WTC11 (cell line): ENCODE results near the gene YIF1A. TPM values are rescaled to one million over a fixed set of nuclear protein-coding genes. Genes with fewer than 3 reads are reported as not detected.

Experiments used
- ATAC-seq: fragments of 200-7000 bp; cut with Tn5 transposase; 2 replicates; pipeline ENCODE4 v1.10.0; 2021; ENCODE audit warnings: mild to moderate bottlenecking, moderate library complexity
- CTCF ChIA-PET: fragments of 300-600 bp; sonication (Branson Sonifier 250); formaldehyde crosslinking; loops from one replicate; lab custom pipeline; 2021; ENCODE audit warnings: antibody characterized with exemption; lab: Charles Lee
- POLR2A ChIA-PET: fragments of 350-600 bp; sonication (Branson Sonifier 250); formaldehyde crosslinking; loops from one replicate; lab custom pipeline; 2021; ENCODE audit warnings: antibody characterized with exemption; lab: Charles Lee
- DNase-seq: peaks from one replicate; pipeline ENCODE4 v3.0.0; 2021; ENCODE audit warnings: low spot score
- H3K27ac Mint-ChIP-seq: 2 replicates; pipeline ENCODE4 v1.8.0; 2021; ENCODE audit warnings: mixed read lengths
- H3K27me3 Mint-ChIP-seq: 2 replicates; pipeline ENCODE4 v1.8.0; 2021; ENCODE audit warnings: low read depth, mild to moderate bottlenecking, moderate library complexity, mixed read lengths
- H3K36me3 Mint-ChIP-seq: 2 replicates; pipeline ENCODE4 v1.8.0; 2021; ENCODE audit warnings: mixed read lengths
- H3K4me1 Mint-ChIP-seq: 2 replicates; pipeline ENCODE4 v1.8.0; 2022; ENCODE audit warnings: mixed read lengths
- H3K4me3 Mint-ChIP-seq: 2 replicates; pipeline ENCODE4 v1.8.0; 2021; ENCODE audit warnings: mild to moderate bottlenecking, moderate library complexity, mixed read lengths
- H3K9me3 Mint-ChIP-seq: 2 replicates; pipeline ENCODE4 v1.8.0; 2021; ENCODE audit warnings: mixed read lengths
- ATF6 ChIP-seq: sonication (generic); formaldehyde crosslinking; IDR thresholded peaks from 2 replicates; pipeline ENCODE4 v1.8.1; 2023; ENCODE audit warnings: mild to moderate bottlenecking, missing genetic modification reagents
- CTCF ChIP-seq: fragments of 200-600 bp; IDR thresholded peaks from 2 replicates; pipeline ENCODE4 v1.8.0; 2022; ENCODE audit warnings: antibody characterized with exemption
- E2F5 ChIP-seq: sonication (generic); formaldehyde crosslinking; IDR thresholded peaks from 2 replicates; pipeline ENCODE4 v1.8.1; 2022; ENCODE audit warnings: mild to moderate bottlenecking, moderate library complexity, missing genetic modification reagents
- ELF4 ChIP-seq: sonication (generic); formaldehyde crosslinking; IDR thresholded peaks from 2 replicates; pipeline ENCODE4 v1.8.1; 2022; ENCODE audit warnings: low read depth, mild to moderate bottlenecking, moderate library complexity, missing genetic modification reagents
- FOXP4 ChIP-seq: sonication (generic); formaldehyde crosslinking; IDR thresholded peaks from 2 replicates; pipeline ENCODE4 v1.8.0; 2022; ENCODE audit warnings: mild to moderate bottlenecking, missing genetic modification reagents
- HMGXB4 ChIP-seq: sonication (generic); formaldehyde crosslinking; IDR thresholded peaks from 2 replicates; pipeline ENCODE4 v1.8.1; 2023; ENCODE audit warnings: mild to moderate bottlenecking, moderate library complexity, missing genetic modification reagents
- JAZF1 ChIP-seq: fragments of 250-450 bp; sonication (Bioruptor Pico); IDR thresholded peaks from 2 replicates; pipeline ENCODE4 v1.9.0; 2021; ENCODE audit warnings: moderate library complexity, mild to moderate bottlenecking, inconsistent platforms
- NFYB ChIP-seq: sonication (generic); formaldehyde crosslinking; conservative IDR thresholded peaks from 2 replicates; pipeline ENCODE4 v1.8.0; 2022; ENCODE audit warnings: low read depth, missing genetic modification reagents
- PRRX2 ChIP-seq: fragments of 250-450 bp; sonication (Bioruptor Pico); IDR thresholded peaks from 2 replicates; pipeline ENCODE4 v1.8.0; 2021; ENCODE audit warnings: mild to moderate bottlenecking
- TCF7 ChIP-seq: sonication (generic); formaldehyde crosslinking; IDR thresholded peaks from 2 replicates; pipeline ENCODE4 v1.8.0; 2022; ENCODE audit warnings: mild to moderate bottlenecking, low read depth, missing genetic modification reagents, moderate library complexity
- TEAD1 ChIP-seq: sonication (generic); formaldehyde crosslinking; IDR thresholded peaks from 2 replicates; pipeline ENCODE4 v1.8.0; 2022; ENCODE audit warnings: mild to moderate bottlenecking, missing genetic modification reagents
- USF1 ChIP-seq: sonication (generic); formaldehyde crosslinking; IDR thresholded peaks from 2 replicates; pipeline ENCODE4 v1.8.0; 2022; ENCODE audit warnings: mild to moderate bottlenecking, missing genetic modification reagents
- ZNF138 ChIP-seq: sonication (generic); formaldehyde crosslinking; conservative IDR thresholded peaks from 2 replicates; pipeline ENCODE4 v1.8.1; 2022; ENCODE audit warnings: mild to moderate bottlenecking, moderate library complexity, missing genetic modification reagents
- total RNA-seq: library from RNA; stranded (reverse); gene quantifications from 3 replicates; pipeline ENCODE4 v1.2.3, GENCODE V29; 2021

Gene YIF1A
- total RNA-seq, 1 experiment from 2014 or later = 86.9 TPM

- no peak for TF ChIP-seq USF1 (CRISPR knock-in tag)
- peak; percentile 84 for TF ChIP-seq CTCF
- TF ChIP-seq JAZF1 = no peak
- peak; percentile 5 for ATAC-seq
- CTCF ChIA-PET = interaction anchor here (0.5 to 1.8 kb wide), 14 partner anchors 11 to 94 kb away, joined by 3 to 13 read pairs (median 4); partner anchors contain the start of genes RIN1 and YIF1A
- Mint-ChIP-seq H3K4me1 (peaks cover 12% of the 10 kb centered on the region), H3K27ac (peak overlapping the region; percentile 63), H3K36me3 (peaks cover 30% of the 10 kb centered on the region), H3K4me3 (no peak overlapping the region), H3K9me3 (no peaks in the 10 kb centered on the region), H3K27me3 (no peaks in the 10 kb centered on the region; the same call in 1 of the 2 replicates)
- POLR2A ChIA-PET = interaction anchor here (0.6 kb wide), 1 partner anchor 35 kb away, joined by 3 read pairs; no protein-coding TSS in a partner anchor
- peak; percentile 90 for DNase-seq
Observed at GRCh38 chr11:66264914-66265313, 24.0 kb downstream of the YIF1A start.

- no peak for TF ChIP-seq ELF4 (CRISPR knock-in tag)
- no peak for TF ChIP-seq ZNF138 (CRISPR knock-in tag)
- TF ChIP-seq FOXP4 (CRISPR knock-in tag) = no peak
- TF ChIP-seq HMGXB4 = no peak
- TF ChIP-seq E2F5 (CRISPR knock-in tag) = no peak
- no peak for TF ChIP-seq TCF7 (CRISPR knock-in tag)
- TF ChIP-seq PRRX2 (CRISPR knock-in tag) = no peak
- TF ChIP-seq ATF6 (CRISPR knock-in tag) = no peak
- TF ChIP-seq NFYB (CRISPR knock-in tag) = no peak
- TF ChIP-seq TEAD1 (CRISPR knock-in tag) = no peak
- Mint-ChIP-seq H3K4me3 (no peak overlapping the region), H3K4me1 (peaks cover 8% of the 10 kb centered on the region), H3K9me3 (no peaks in the 10 kb centered on the region), H3K27ac (peak overlapping the region; percentile 63), H3K36me3 (peaks cover 35% of the 10 kb centered on the region), H3K27me3 (no peaks in the 10 kb centered on the region; the same call in 1 of the 2 replicates)
- ChIA-PET POLR2A (interaction anchor here (0.6 to 1.1 kb wide), 2 partner anchors 25 to 35 kb away, joined by 3 read pairs; partner anchors contain the start of gene YIF1A), CTCF (interaction anchor here (0.5 to 1.8 kb wide), 13 partner anchors 11 to 94 kb away, joined by 3 to 13 read pairs (median 4); partner anchors contain the start of genes RIN1 and YIF1A)
- DNase-seq = no peak
- ATAC-seq = no peak
Observed at GRCh38 chr11:66264383-66264782, 24.6 kb downstream of the YIF1A start.
